Neural cell (in vitro differentiated cells): ENCODE data around the gene PLCB1.

ENCODE experiments used
- EP300 ChIP-seq: fragments of 450-650 bp; conservative IDR thresholded peaks from 2 replicates; pipeline ENCODE4 v1.6.1; 2014; ENCODE audit warnings: antibody characterized with exemption, mild to moderate bottlenecking, moderate library complexity; ENCODE audit not compliant: poor library complexity, severe bottlenecking
- RAD21 ChIP-seq: fragments of 450-650 bp; conservative IDR thresholded peaks from 2 replicates; pipeline ENCODE4 v1.6.1; 2014; ENCODE audit warnings: antibody characterized with exemption, mild to moderate bottlenecking, moderate library complexity
- TF ChIP-seq, protein P1 (sequence below): fragments of 450-650 bp; IDR thresholded peaks from 2 replicates; pipeline ENCODE4 v1.5.1; 2014; ENCODE audit warnings: antibody characterized with exemption, mild to moderate bottlenecking, moderate library complexity; ENCODE audit not compliant: poor library complexity, severe bottlenecking
- TF ChIP-seq, protein P2 (sequence below): IDR thresholded peaks from 2 replicates; pipeline ENCODE4 v1.6.1; 2012; ENCODE audit warnings: borderline replicate concordance

GRCh38 chr20:8334641-8335040 lies 202.6 kb downstream of the PLCB1 start:
- TF ChIP-seq RAD21 (no peak), EP300 (no peak)
- TF ChIP-seq, protein P1, sequence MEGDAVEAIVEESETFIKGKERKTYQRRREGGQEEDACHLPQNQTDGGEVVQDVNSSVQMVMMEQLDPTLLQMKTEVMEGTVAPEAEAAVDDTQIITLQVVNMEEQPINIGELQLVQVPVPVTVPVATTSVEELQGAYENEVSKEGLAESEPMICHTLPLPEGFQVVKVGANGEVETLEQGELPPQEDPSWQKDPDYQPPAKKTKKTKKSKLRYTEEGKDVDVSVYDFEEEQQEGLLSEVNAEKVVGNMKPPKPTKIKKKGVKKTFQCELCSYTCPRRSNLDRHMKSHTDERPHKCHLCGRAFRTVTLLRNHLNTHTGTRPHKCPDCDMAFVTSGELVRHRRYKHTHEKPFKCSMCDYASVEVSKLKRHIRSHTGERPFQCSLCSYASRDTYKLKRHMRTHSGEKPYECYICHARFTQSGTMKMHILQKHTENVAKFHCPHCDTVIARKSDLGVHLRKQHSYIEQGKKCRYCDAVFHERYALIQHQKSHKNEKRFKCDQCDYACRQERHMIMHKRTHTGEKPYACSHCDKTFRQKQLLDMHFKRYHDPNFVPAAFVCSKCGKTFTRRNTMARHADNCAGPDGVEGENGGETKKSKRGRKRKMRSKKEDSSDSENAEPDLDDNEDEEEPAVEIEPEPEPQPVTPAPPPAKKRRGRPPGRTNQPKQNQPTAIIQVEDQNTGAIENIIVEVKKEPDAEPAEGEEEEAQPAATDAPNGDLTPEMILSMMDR, result no peak
- TF ChIP-seq, protein P2, sequence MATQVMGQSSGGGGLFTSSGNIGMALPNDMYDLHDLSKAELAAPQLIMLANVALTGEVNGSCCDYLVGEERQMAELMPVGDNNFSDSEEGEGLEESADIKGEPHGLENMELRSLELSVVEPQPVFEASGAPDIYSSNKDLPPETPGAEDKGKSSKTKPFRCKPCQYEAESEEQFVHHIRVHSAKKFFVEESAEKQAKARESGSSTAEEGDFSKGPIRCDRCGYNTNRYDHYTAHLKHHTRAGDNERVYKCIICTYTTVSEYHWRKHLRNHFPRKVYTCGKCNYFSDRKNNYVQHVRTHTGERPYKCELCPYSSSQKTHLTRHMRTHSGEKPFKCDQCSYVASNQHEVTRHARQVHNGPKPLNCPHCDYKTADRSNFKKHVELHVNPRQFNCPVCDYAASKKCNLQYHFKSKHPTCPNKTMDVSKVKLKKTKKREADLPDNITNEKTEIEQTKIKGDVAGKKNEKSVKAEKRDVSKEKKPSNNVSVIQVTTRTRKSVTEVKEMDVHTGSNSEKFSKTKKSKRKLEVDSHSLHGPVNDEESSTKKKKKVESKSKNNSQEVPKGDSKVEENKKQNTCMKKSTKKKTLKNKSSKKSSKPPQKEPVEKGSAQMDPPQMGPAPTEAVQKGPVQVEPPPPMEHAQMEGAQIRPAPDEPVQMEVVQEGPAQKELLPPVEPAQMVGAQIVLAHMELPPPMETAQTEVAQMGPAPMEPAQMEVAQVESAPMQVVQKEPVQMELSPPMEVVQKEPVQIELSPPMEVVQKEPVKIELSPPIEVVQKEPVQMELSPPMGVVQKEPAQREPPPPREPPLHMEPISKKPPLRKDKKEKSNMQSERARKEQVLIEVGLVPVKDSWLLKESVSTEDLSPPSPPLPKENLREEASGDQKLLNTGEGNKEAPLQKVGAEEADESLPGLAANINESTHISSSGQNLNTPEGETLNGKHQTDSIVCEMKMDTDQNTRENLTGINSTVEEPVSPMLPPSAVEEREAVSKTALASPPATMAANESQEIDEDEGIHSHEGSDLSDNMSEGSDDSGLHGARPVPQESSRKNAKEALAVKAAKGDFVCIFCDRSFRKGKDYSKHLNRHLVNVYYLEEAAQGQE, result no peak
